ENCODE measurements around the gene CDC14A. TPM values are rescaled to one million over a fixed set of nuclear protein-coding genes. Genes with fewer than 3 reads are reported as not detected.

CDC14A gene
- total and polyA plus RNA-seq, 12 donors, result 0.85 to 19.2 (median 4.1) TPM

DNA sequence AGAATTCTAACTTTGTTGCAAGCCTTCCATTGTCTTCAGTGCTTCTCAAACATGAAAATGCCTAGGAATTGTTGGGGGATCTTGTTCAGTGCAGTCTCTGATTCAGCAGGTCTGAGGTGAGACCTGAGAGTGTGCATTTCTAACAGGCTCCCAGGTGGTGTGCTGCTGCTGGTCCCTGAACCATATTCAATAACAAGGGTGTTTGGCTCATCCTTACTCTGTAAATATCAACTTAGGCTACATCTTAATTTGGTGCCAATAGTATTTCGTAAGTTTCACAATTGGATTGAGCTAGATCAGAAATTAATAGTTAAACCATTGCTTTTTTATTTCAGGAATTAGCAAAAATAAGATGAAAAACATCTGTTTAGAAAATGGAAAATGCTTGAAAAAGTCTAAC, 126.5 kb downstream of the CDC14A start:
- H3K9me3 ChIP-seq (replicated peaks in 1 of 3), result peaks cover 0 to 6% (median 0%) of the 10 kb centered on the region in 3 donors
- no peak overlapping the region for H3K27ac ChIP-seq
- intact Hi-C loops (cut with DNase I), result no loop called here
- H3K4me1 ChIP-seq (replicated peaks in 1 of 2), result no peaks in the 10 kb centered on the region
- 77 to 100% (median 94%) methylated on average over 1 of the region's 1 CpG for WGBS, 4 donors
- no peak for DNase-seq
- TF ChIP-seq, protein P1, sequence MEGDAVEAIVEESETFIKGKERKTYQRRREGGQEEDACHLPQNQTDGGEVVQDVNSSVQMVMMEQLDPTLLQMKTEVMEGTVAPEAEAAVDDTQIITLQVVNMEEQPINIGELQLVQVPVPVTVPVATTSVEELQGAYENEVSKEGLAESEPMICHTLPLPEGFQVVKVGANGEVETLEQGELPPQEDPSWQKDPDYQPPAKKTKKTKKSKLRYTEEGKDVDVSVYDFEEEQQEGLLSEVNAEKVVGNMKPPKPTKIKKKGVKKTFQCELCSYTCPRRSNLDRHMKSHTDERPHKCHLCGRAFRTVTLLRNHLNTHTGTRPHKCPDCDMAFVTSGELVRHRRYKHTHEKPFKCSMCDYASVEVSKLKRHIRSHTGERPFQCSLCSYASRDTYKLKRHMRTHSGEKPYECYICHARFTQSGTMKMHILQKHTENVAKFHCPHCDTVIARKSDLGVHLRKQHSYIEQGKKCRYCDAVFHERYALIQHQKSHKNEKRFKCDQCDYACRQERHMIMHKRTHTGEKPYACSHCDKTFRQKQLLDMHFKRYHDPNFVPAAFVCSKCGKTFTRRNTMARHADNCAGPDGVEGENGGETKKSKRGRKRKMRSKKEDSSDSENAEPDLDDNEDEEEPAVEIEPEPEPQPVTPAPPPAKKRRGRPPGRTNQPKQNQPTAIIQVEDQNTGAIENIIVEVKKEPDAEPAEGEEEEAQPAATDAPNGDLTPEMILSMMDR (IDR thresholded peaks at IDR 0.05), result no peak
- TF ChIP-seq POLR2A (IDR thresholded peaks at IDR 0.05), result no peak
- H3K36me3 ChIP-seq (replicated peaks in 1 of 2), result no peaks in the 10 kb centered on the region
- no peaks in the 10 kb centered on the region for H3K27me3 ChIP-seq
- no peak overlapping the region for H3K4me3 ChIP-seq

DNA sequence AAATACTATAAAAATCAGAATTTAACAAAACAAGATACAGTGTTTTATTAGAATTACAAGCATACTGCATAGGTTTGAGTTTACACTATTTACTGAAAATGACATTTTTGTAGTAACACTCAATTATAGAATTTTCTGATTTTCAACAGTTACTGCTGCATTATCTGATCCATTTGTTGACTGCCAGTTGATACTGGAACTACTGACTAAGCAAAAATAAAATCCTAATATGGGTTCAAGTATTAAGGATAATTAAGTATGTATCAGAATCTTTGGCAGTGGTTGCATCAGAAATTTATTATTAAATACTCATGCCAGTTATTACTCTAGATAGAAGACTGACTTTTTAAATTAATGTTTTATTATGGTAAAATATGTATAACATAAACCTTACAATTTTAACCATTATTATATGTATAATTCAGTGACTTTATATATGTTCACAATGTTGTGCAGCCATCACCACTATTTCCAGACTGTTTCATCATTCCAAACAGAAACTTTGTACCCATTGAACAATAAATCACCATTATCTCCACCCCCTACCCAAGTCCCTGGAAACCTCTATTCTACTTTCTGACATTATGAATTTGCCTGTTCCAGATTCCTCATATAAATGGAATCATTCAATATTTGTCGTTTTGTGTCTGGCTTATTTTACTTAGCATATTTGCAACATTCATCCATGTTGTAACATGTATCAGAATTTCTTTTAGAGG, 127.5 kb downstream of the CDC14A start:
- no peak overlapping the region for H3K4me3 ChIP-seq
- intact Hi-C loops (cut with DNase I), result no loop called here
- TF ChIP-seq, protein P1 (IDR thresholded peaks at IDR 0.05), result no peak
- TF ChIP-seq POLR2A (IDR thresholded peaks at IDR 0.05), result no peak
- peaks cover 0 to 6% (median 0%) of the 10 kb centered on the region in 3 donors for H3K9me3 ChIP-seq (replicated peaks in 1 of 3)
- H3K27ac ChIP-seq, result no peak overlapping the region
- WGBS, 4 donors, result 90 to 98% (median 95%) methylated on average over 1 of the region's 1 CpG
- H3K27me3 ChIP-seq, result no peaks in the 10 kb centered on the region
- DNase-seq, result no peak
- H3K36me3 ChIP-seq (replicated peaks in 1 of 2), result no peaks in the 10 kb centered on the region
- no peaks in the 10 kb centered on the region for H3K4me1 ChIP-seq (replicated peaks in 1 of 2)

DNA sequence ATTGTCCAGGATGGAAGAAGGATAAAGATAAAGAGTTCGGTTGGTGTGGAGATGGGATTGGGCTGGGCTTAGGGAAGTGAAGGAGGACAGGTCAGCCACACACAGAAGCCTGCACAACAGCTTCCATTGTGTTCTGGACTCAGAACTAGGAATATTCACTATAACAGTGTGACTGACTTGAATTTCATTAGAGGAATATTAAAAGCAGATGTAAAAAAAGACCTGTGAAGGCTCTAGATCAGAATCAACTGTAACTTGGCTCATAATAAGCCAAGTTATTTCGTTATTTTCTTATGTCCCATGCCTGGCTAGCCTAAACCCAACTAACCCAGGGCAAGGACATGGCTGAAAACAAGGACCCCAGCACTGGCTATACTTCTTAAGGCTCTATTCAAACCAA, 129.0 kb downstream of the CDC14A start:
- intact Hi-C loops (cut with DNase I), result no loop called here
- Histone ChIP-seq H3K4me1 (replicated peaks in 1 of 2) (no peaks in the 10 kb centered on the region), H3K27ac (no peak overlapping the region), H3K4me3 (no peak overlapping the region), H3K9me3 (replicated peaks in 1 of 3) (peaks cover 0 to 6% (median 0%) of the 10 kb centered on the region in 3 donors), H3K27me3 (no peaks in the 10 kb centered on the region), H3K36me3 (replicated peaks in 1 of 2) (no peaks in the 10 kb centered on the region)
- TF ChIP-seq, protein P1 (IDR thresholded peaks at IDR 0.05), result no peak
- no peak for TF ChIP-seq POLR2A (IDR thresholded peaks at IDR 0.05)
- WGBS, 4 donors, result 71 to 91% (median 88%) methylated on average over 2 of the region's 2 CpGs
- no peak for DNase-seq

DNA sequence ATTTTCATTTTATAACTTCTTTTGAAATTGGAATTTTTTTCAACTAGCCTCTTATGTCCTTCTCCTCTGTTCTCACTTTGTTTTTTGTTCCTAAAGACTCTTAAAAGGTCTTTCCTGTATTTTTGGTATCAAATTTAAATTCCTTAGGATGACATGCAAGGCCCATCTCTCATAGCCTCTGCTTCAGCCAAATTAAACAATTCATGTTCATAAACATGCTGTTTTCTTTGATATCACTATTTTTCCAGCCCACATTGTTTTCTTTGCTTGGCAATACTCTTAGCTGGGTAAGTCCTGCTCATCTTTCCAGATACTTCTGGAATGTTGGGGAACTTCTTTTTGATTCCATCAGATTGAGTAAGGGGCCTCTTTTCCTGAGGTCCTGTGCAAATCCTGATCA, 129.9 kb downstream of the CDC14A start:
- TF ChIP-seq, protein P1 (IDR thresholded peaks at IDR 0.05), result no peak
- TF ChIP-seq POLR2A (IDR thresholded peaks at IDR 0.05), result no peak
- Histone ChIP-seq H3K36me3 (replicated peaks in 1 of 2) (no peaks in the 10 kb centered on the region), H3K27me3 (no peaks in the 10 kb centered on the region), H3K27ac (no peak overlapping the region), H3K4me3 (no peak overlapping the region), H3K9me3 (replicated peaks in 1 of 3) (peaks cover 0 to 6% (median 0%) of the 10 kb centered on the region in 3 donors), H3K4me1 (replicated peaks in 1 of 2) (no peaks in the 10 kb centered on the region)
- intact Hi-C loops (cut with DNase I), result no loop called here
- no peak for DNase-seq

Measured in adrenal gland (tissue), 12 donors.